ENCODE measurements around the gene ZG16.

Gene ZG16

DNA sequence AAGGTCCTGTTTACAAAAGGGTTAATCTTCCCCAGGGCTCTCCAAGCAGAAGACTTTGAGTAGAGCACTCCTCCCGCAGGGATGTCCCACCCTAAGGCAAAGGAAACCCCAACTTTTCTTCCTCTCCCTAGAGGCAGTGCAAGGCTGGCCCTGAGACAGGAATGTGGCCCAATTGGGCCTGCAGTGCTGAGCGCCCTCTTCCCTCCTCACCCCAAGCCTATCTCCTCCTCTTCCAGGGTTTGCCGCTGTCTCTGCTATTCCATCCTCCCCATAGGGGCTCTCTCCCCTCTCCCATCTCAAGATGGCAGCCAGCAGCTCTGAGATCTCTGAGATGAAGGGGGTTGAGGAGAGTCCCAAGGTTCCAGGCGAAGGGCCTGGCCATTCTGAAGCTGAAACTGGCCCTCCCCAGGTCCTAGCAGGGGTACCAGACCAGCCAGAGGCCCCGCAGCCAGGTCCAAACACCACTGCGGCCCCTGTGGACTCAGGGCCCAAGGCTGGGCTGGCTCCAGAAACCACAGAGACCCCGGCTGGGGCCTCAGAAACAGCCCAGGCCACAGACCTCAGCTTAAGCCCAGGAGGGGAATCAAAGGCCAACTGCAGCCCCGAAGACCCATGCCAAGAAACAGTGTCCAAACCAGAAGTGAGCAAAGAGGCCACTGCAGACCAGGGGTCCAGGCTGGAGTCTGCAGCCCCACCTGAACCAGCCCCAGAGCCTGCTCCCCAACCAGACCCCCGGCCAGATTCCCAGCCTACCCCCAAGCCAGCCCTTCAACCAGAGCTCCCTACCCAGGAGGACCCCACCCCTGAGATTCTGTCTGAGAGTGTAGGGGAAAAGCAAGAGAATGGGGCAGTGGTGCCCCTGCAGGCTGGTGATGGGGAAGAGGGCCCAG is 34.9 kb downstream of the ZG16 start:
- FAIRE-seq = no peak
- TF ChIP-seq POLR2A (IDR thresholded peaks at IDR 0.05; ENCODE audit: low read depth, low read length) = no peak
- DNase-seq (ENCODE audit: insufficient read length, low spot score) = no peak

DNA sequence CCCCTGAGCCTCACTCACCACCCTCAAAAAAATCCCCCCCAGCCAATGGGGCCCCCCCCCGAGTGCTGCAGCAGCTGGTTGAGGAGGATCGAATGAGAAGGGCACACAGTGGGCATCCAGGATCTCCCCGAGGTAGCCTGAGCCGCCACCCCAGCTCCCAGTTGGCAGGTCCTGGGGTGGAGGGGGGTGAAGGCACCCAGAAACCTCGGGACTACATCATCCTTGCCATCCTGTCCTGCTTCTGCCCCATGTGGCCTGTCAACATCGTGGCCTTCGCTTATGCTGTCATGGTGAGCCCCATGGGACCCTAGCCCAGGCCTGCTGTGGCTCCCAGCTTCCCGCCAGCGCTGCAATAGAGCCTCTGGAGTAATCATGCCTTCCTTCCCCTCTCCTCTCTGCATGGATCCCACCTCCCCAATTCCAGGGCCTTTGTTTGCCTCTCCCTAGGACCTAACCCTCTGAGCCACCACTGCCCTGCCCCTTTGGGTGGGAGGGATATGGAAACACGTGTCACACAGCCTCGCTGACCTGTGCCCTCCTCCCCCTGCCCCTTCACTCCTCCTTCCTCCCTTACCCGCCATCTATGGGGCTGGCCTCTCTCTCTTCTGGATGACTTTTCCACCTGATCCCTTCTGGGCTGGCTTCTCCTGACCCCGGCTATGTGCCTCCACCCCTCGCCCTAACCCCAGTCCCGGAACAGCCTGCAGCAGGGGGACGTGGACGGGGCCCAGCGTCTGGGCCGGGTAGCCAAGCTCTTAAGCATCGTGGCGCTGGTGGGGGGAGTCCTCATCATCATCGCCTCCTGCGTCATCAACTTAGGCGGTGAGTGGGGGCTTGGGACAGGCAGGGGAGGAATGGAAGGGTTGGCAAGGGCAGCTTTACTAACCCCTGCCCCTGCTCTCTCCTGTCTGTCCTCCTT is 35.8 kb downstream of the ZG16 start:
- FAIRE-seq (no peak), DNase-seq (ENCODE audit: insufficient read length, low spot score) (no peak)
- no peak for TF ChIP-seq POLR2A (IDR thresholded peaks at IDR 0.05; ENCODE audit: low read depth, low read length)

DNA sequence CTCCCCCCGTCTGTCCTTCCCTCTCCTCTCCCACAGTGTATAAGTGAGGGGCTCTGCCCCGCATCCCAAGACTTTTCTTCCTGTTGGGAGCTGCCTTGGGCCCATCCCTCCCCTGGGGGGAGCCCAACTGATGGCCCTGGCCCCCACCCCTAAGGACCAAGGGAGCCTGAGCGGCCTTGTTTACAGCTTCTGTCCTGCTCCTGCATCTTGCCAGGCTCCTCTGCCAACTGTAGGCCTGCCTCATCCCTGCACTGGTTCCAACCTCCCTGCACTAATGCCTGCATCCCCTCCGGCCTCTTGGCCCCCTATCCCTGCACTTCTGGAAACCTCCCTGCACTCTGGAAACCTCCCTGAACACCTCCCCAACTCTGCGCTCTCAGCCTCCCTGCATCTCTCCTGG is 36.5 kb downstream of the ZG16 start:
- TF ChIP-seq POLR2A (IDR thresholded peaks at IDR 0.05; ENCODE audit: low read depth, low read length) = no peak
- FAIRE-seq = no peak
- no peak for DNase-seq (ENCODE audit: insufficient read length, low spot score)

DNA sequence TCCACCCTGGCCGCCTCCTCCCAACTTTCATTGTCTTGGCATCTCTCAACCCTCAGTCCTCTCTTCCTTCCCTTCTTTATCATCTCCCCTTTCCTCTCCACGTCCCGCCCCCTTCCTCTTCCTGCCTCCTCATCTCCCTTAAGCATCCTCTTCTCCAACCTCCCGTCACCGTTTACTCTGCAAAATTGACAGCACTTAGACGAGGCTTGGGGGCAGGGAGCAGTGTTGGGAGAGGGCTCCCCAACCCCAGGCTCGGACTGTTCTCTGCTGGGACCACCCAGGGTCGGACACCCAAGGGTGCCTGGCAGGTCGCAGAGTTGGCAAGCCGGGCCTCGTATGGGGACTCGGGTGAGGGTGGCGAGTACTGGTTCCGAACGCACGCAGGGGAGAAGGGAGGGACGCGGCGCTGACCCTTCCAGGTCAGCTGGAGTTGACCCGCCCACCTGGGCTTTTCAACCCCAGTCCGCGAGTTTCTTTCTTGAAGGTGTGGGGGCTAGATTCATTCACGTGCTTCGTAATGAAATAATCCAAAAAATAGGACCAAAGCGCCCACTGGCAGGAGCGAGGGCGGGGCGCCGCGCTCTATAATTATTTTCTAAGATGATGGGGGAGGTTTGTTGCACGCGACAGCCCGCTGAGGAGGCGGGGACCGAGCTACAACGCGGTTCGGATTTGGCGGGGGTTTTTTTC is 37.1 kb downstream of the ZG16 start:
- TF ChIP-seq POLR2A (IDR thresholded peaks at IDR 0.05; ENCODE audit: low read depth, low read length) = 0 out of 2 replicates have a peak, but pooled peaks have one; percentile 15
- FAIRE-seq (no peak), DNase-seq (ENCODE audit: insufficient read length, low spot score) (no peak)

DNA sequence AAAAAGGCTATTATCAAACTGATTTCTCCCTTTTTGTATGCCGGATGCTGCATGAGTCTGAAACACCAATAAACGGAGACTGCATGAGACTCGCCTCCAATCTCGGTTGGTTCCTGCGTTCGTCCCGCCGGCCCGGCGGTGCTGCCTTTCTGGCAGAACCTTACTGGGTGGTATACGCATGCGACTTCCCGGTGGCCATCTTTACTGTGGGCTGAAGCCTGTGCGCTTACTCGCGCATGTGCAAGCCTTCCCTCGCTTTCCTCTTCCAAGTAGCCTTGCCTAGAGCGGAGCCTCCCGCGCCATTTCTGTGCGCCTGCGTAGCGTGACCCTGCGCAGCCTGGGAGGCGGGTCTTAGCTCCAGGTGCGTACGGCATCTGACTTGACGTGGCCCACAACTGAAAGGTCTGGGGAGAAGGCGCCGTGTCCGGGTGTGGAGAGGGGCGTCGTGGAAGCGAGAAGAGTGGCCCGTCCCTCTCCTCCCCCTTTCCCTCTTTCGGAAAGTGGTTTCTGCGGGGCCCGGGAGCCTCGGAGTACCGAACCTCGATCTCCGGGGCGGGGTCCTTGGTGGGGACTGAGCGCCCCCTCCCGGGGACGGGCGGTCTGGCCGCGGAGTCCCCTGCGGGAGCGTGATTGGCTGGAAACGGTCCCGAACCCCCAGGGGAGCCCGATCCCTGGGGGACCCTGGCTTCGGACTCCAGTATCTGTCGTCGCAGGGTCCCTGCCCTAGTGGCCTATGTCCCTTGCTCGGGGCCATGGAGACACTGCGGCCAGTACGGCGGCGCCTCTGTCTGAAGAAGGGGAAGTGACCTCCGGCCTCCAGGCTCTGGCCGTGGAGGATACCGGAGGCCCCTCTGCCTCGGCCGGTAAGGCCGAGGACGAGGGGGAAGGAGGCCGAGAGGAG is 38.0 kb downstream of the ZG16 start, which contains the start of gene PAGR1:
PAGR1 (plus strand) TSS at position 360 of the 901 bp plus-strand sequence; CDS start at position 734, 374 bp downstream.
- FAIRE-seq = peak; percentile 27
- peak; percentile 74 for TF ChIP-seq POLR2A (IDR thresholded peaks at IDR 0.05; ENCODE audit: low read depth, low read length)
- peak; percentile 91 for DNase-seq (ENCODE audit: insufficient read length, low spot score)

DNA sequence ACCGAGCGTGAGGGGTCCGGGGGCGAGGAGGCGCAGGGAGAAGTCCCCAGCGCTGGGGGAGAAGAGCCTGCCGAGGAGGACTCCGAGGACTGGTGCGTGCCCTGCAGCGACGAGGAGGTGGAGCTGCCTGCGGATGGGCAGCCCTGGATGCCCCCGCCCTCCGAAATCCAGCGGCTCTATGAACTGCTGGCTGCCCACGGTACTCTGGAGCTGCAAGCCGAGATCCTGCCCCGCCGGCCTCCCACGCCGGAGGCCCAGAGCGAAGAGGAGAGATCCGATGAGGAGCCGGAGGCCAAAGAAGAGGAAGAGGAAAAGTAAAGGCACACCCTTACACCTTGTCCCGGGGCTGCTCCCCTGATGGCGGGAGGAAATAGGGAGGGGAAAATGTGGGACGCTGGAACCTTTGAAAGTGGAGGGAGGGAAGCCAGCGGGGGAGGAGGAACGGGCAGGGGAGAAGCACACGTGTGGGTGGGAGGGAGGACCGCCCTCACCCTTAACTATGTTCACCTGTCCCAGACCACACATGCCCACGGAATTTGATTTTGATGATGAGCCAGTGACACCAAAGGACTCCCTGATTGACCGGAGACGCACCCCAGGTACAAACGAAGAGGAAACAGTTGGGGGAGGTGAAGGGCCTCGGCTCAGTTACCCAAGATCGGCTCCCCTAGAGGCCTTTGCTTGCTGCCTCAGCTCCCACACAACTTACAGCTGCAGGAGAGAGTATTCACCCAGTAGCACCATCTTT is 38.8 kb downstream of the ZG16 start:
- FAIRE-seq (no peak), DNase-seq (ENCODE audit: insufficient read length, low spot score) (no peak)
- TF ChIP-seq POLR2A (IDR thresholded peaks at IDR 0.05; ENCODE audit: low read depth, low read length) = peak; percentile 52

DNA sequence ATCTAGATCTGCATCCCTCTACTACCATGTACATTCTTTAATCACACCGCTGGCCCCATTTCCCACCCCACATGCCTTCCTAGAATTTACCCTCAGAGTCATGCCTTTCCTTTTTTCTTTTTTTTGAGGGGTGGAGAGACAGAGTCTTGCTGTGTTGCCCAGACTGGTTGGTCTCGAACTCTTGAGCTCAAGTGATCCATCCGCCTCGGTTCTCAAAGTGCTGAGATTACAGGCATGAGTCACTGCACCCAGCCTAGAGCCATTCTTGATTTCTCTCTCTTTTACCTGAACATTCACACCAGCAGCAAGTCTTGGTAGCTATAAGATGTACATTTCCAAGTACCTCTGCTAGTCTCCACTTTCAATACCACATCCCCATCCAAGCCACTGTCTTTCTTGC is 40.0 kb downstream of the ZG16 start:
- FAIRE-seq = no peak
- TF ChIP-seq POLR2A (IDR thresholded peaks at IDR 0.05; ENCODE audit: low read depth, low read length) = no peak

DNA sequence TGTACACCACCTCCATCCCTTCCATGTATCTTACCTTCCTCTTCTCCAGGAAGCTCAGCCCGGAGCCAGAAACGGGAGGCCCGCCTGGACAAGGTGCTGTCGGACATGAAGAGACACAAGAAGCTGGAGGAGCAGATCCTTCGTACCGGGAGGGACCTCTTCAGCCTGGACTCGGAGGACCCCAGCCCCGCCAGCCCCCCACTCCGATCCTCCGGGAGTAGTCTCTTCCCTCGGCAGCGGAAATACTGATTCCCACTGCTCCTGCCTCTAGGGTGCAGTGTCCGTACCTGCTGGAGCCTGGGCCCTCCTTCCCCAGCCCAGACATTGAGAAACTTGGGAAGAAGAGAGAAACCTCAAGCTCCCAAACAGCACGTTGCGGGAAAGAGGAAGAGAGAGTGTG is 41.5 kb downstream of the ZG16 start:
- DNase-seq (ENCODE audit: insufficient read length, low spot score) = no peak
- no peak for TF ChIP-seq POLR2A (IDR thresholded peaks at IDR 0.05; ENCODE audit: low read depth, low read length)
- no peak for FAIRE-seq

More for the DNA sequence above, 40.0 kb downstream of the ZG16 start:
- DNase-seq (ENCODE audit: insufficient read length, low spot score) = no peak

DNA sequence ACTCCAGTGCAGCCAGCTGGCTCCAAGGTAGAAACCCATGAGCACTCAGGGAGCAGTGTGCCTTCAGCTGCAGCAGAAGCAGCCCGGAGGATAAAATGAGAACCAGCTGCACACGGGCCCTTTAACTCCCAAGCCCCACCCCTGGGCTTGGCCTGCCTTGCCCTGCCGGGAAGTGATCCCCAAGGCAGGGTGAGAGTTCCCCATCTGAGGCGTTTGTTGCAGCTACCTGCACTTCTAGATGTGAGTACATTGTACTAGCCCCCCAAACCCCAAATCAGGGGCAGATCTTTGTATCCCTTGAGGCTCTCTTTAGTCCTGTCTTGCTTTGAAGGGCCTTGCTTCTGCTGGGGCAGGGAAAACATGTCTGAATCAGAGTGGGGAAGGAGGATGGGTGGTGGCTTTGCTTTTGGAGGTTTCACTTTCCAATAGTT is 42.2 kb downstream of the ZG16 start, which contains the start of gene MVP:
MVP (plus strand) TSS at position 192 of the 431 bp plus-strand sequence. CDS start 10,088 bp downstream, outside the sequence.
- DNase-seq (ENCODE audit: insufficient read length, low spot score) (no peak), FAIRE-seq (no peak)
- TF ChIP-seq POLR2A (IDR thresholded peaks at IDR 0.05; ENCODE audit: low read depth, low read length) = peak; percentile 40; the same call in 1 of the 2 replicates

DNA sequence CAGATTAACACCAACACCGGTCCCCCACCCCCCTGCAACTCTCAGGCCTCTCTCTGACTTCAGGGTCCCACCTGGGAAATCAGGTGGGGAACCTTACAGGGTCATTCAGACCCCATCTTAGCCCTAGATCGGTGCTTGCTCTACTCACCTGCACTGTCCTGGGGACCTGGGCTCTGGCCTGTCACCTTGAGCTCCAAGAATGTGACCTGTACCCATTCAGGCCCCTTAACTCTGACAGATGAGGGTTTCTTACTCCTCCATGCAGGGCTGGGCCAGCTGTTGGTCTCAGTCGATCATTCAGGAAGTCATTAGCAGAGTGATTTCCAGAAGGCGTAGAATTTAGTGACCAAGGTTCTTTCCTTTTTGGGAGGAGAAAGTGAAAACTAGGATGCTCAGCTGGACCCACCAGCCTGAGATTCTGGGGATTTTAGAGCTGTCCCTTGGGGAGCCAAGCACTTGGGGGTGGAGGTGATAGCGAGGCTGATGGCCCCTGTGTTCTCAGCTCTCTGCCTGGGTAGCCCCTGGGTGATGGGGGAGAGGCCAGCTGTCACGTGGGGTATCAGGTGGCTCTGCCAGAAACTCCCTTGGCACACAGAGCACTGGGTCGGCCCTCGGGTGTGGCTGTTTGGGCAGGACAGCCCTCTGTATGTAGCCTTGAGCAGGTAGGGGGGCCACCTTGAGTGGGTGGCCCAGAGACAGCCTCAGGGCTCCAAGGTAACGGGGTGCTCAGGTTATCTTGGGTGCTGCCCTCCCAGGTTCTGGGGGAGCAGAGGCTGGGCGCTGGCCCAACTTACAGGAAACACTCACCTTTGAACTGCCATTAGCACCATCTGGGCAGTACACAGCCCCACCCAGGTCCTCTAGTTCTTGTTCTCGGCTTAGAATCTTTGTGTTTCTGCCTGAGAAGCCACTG is 42.9 kb downstream of the ZG16 start:
- DNase-seq (ENCODE audit: insufficient read length, low spot score) (no peak), FAIRE-seq (no peak)
- TF ChIP-seq POLR2A (IDR thresholded peaks at IDR 0.05; ENCODE audit: low read depth, low read length) = no peak

DNA sequence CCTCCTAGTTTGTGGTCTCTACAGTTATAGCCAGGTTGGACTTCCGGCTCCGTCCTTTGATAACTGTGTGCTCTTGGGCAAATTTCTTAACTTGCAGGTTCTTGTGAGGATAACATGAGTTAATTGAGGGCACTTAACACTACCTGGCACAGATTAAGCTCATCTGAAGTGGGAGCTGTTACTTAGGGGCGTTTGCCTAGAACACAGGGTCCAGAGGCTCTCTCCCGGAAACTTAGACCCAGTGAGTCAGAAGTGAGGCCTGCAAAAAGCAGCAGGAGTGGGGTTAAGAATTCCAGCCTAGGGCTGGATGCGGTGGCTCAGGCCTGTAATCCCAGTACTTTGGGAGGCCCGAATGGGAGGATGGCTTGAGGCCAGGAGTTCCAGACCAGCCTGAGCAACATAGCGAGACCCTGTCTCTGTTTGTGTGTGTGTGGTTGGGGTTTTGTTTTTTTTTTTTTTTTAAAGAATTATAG is 43.6 kb downstream of the ZG16 start:
- no peak for DNase-seq (ENCODE audit: insufficient read length, low spot score)
- no peak for TF ChIP-seq POLR2A (IDR thresholded peaks at IDR 0.05; ENCODE audit: low read depth, low read length)
- no peak for FAIRE-seq

All from H54 (cell line).